Measurements from ENCODE around the gene DEDD2. TPM values are rescaled to one million over a fixed set of nuclear protein-coding genes. Genes with fewer than 3 reads are reported as not detected.
A peak's percentile ranks its signal among the peaks of the same experiment; 100 is the strongest.
"Not testable (repeated sequence)": the region's sequence is repeated elsewhere in the genome, so short reads cannot be mapped to it uniquely, and the experiment has no call there.

Gene DEDD2
- total RNA-seq (10 to 100 TPM; 54.4 to 80.0 TPM), polyA plus RNA-seq (ENCODE audit: insufficient read depth, low read depth, low replicate concordance) (40.7 TPM)
- long read RNA-seq, donor 1, transcript DEDD2-205 (5 exons, 1,183 nt): major isoform, 8 of 16 reads
- long read RNA-seq, donor 1, partial matches to known transcripts: 5 of 16 reads
- long read RNA-seq, donor 1, other reads (novel, unspliced or antisense): 0 of 16 reads
- long read RNA-seq, donor 2, transcript DEDD2-205 (5 exons, 1,183 nt): major isoform, 8 of 10 reads
- long read RNA-seq, donor 2, partial matches to known transcripts: 0 of 10 reads
- long read RNA-seq, donor 2, other reads (novel, unspliced or antisense): 0 of 10 reads

GRCh38 chr19:42217520-42218437 is at the start of gene DEDD2:
TSS of gene DEDD2 (minus strand) at chr19:42217677. CDS start at chr19:42217007, 670 bp downstream.
- intact Hi-C loops (cut with DNase I; ENCODE audit: low total_unique reads): no loop called here
- 10 to 24% methylated on average over 28 to 57 of the region's 57 CpGs for WGBS, 2 donors
- no peaks in the 10 kb centered on the region for H3K9me3 ChIP-seq

GRCh38 chr19:42266928-42267603 is 49.6 kb upstream of the DEDD2 start:
- intact Hi-C loops (cut with DNase I; ENCODE audit: low total_unique reads); H3K4me3 ChIP-seq: not testable (repeated sequence)
- 88 to 89% methylated on average over 25 of the region's 25 CpGs for WGBS, 2 donors

More at GRCh38 chr19:42217520-42218437, at the start of gene DEDD2:
- Histone ChIP-seq H3K27me3 (no peaks in the 10 kb centered on the region), H3K36me3 (ENCODE audit: low read depth, missing control alignments) (no peaks in the 10 kb centered on the region), H3K4me3 (peak within 1 kb of the TSS; percentile 74 to 92), H3K4me1 (peaks cover 31% of the 10 kb centered on the region), H3K27ac (peak within 1 kb of the TSS; percentile 90 to 97)
- peak; percentile 96 for DNase-seq
- peak in 1 of 3 experiments; percentile 39 for TF ChIP-seq CTCF (IDR thresholded peaks at IDR 0.05)
- TF ChIP-seq POLR2A (IDR thresholded peaks at IDR 0.05): peak; percentile 59

GRCh38 chr19:42266105-42266504 is 48.6 kb upstream of the DEDD2 start:
- DNase-seq; H3K27me3 ChIP-seq; H3K4me3 ChIP-seq; H3K27ac ChIP-seq; H3K36me3 ChIP-seq (ENCODE audit: low read depth, missing control alignments); intact Hi-C loops (cut with DNase I; ENCODE audit: low total_unique reads); H3K9me3 ChIP-seq: not testable (repeated sequence)
- peaks cover 16% of the 10 kb centered on the region for H3K4me1 ChIP-seq
- WGBS, 2 donors: 87 to 92% methylated on average over 4 of the region's 4 CpGs

More at GRCh38 chr19:42266928-42267603, 49.6 kb upstream of the DEDD2 start:
- H3K36me3 ChIP-seq (ENCODE audit: low read depth, missing control alignments); DNase-seq; H3K27me3 ChIP-seq; H3K9me3 ChIP-seq: not testable (repeated sequence)
- Histone ChIP-seq H3K4me1 (peaks cover 19% of the 10 kb centered on the region), H3K27ac (peak overlapping the region; percentile 98)

GRCh38 chr19:42261763-42262162 is 44.3 kb upstream of the DEDD2 start:
- no peaks in the 10 kb centered on the region for H3K36me3 ChIP-seq (ENCODE audit: low read depth, missing control alignments)
- WGBS, 2 donors: 92 to 95% methylated on average over 3 of the region's 3 CpGs
- no peak overlapping the region for H3K27ac ChIP-seq
- no peaks in the 10 kb centered on the region for H3K27me3 ChIP-seq
- no peak for DNase-seq
- H3K4me1 ChIP-seq: peaks cover 4% of the 10 kb centered on the region
- H3K9me3 ChIP-seq: no peaks in the 10 kb centered on the region
- no peak overlapping the region for H3K4me3 ChIP-seq
- TF ChIP-seq CTCF (IDR thresholded peaks at IDR 0.05): no peak
- TF ChIP-seq POLR2A (IDR thresholded peaks at IDR 0.05): no peak
- intact Hi-C loops (cut with DNase I; ENCODE audit: low total_unique reads): no loop called here

- H3K9me3 ChIP-seq; H3K36me3 ChIP-seq (ENCODE audit: low read depth, missing control alignments); DNase-seq; H3K27ac ChIP-seq; intact Hi-C loops (cut with DNase I; ENCODE audit: low total_unique reads); H3K27me3 ChIP-seq; H3K4me3 ChIP-seq: not testable (repeated sequence)
- WGBS, 2 donors: 39 to 66% methylated on average over 3 of the region's 3 CpGs
- peaks cover 13% of the 10 kb centered on the region for H3K4me1 ChIP-seq
Measured at GRCh38 chr19:42257842-42258241, 40.4 kb upstream of the DEDD2 start.

All from testis (tissue), 5 donors.